ENCODE data around the gene PTPRS. TPM values are rescaled to one million over a fixed set of nuclear protein-coding genes. Genes with fewer than 3 reads are reported as not detected.

The PTPRS gene
- total and polyA plus RNA-seq, 2 of the 13 experiments (the other 11 are each of a cell fraction or from before 2014, with no cell fraction given), result 32.7 to 43.9 TPM

- no peak overlapping the region for H3K9ac ChIP-seq (ENCODE audit: insufficient read depth, low read depth, low read length)
- no peak overlapping the region for H3K4me2 ChIP-seq (ENCODE audit: low read depth, low read length)
- H3K27ac ChIP-seq (ENCODE audit: extremely low read length, insufficient read depth, low read length), result no peak overlapping the region
- DNase-seq (ENCODE audit: low spot score) (no peak), ATAC-seq (no peak), FAIRE-seq (no peak)
- H3K79me2 ChIP-seq (ENCODE audit: insufficient read depth, low read length), result no peaks in the 10 kb centered on the region
- H3K9me3 ChIP-seq (ENCODE audit: low read length), result no peaks in the 10 kb centered on the region
- 93% methylated on average over 3 of the region's 3 CpGs for WGBS (ENCODE audit: low lambda C conversion rate)
- in situ Hi-C loops (cut with HindIII; ENCODE audit: extremely low pct_ligation_motif_present, low pct_unique_long_range_greater_than_20kb), result no loop called here
- peaks cover 11% of the 10 kb centered on the region; the same call in 1 of the 2 replicates for H4K20me1 ChIP-seq (ENCODE audit: insufficient read depth, low read length)
- CTCF ChIA-PET (ENCODE audit: low intra/inter-chr PET ratio, low total read pairs), result no interaction called here
- no peaks in the 10 kb centered on the region for H3K27me3 ChIP-seq (ENCODE audit: control insufficient read depth in 1 of 2, insufficient read depth in 2 of 2, low read length in 2 of 2)
- intact Hi-C loops (cut with micrococcal nuclease; ENCODE audit: unreplicated experiment), result no loop called here
- H2AFZ ChIP-seq (ENCODE audit: low read length), result no peak overlapping the region
- no peak overlapping the region for H3K4me3 ChIP-seq (replicated peaks in 1 of 3; ENCODE audit: insufficient read depth in 1 of 3, low read depth in 2 of 3, low read length in 3 of 3)
- BruUV-seq (replicated peaks), result no TSS peak
- POLR2A ChIA-PET, result no interaction called here
- H3K4me1 ChIP-seq (ENCODE audit: insufficient read depth, low read length), result peaks cover 12% of the 10 kb centered on the region
- no peak for TF ChIP-seq MIER2 (CRISPR knock-in tag; IDR thresholded peaks at IDR 0.05)
- TF ChIP-seq ZMYM3 (CRISPR knock-in tag; IDR thresholded peaks at IDR 0.05), result peak; percentile 82
- H3K36me3 ChIP-seq (replicated peaks in 1 of 2; ENCODE audit: control insufficient read depth in 1 of 2, insufficient read depth in 2 of 2, low read length in 2 of 2), result peaks cover 0 to 3% of the 10 kb centered on the region in 2 experiments; a peak in 2 of 5 replicates
Observed at GRCh38 chr19:5324947-5325346, 15.7 kb downstream of the PTPRS start.

- DNase-seq (ENCODE audit: low spot score), result no peak
- no peak for ATAC-seq
- peaks cover 0 to under 1% of the 10 kb centered on the region in 2 experiments; a peak in 2 of 5 replicates for H3K36me3 ChIP-seq (replicated peaks in 1 of 2; ENCODE audit: control insufficient read depth in 1 of 2, insufficient read depth in 2 of 2, low read length in 2 of 2)
- POLR2A ChIA-PET, result no interaction called here
- no peak for FAIRE-seq
- H4K20me1 ChIP-seq (ENCODE audit: insufficient read depth, low read length), result peaks cover 9% of the 10 kb centered on the region; the same call in 1 of the 2 replicates
- no peaks in the 10 kb centered on the region for H3K79me2 ChIP-seq (ENCODE audit: insufficient read depth, low read length)
- no peak overlapping the region for H2AFZ ChIP-seq (ENCODE audit: low read length)
- H3K9me3 ChIP-seq (ENCODE audit: low read length), result no peaks in the 10 kb centered on the region
- BruUV-seq (replicated peaks), result no TSS peak
- CTCF ChIA-PET (ENCODE audit: low intra/inter-chr PET ratio, low total read pairs), result no interaction called here
- H3K4me3 ChIP-seq (replicated peaks in 1 of 3; ENCODE audit: insufficient read depth in 1 of 3, low read depth in 2 of 3, low read length in 3 of 3), result no peak overlapping the region
- in situ Hi-C loops (cut with HindIII; ENCODE audit: extremely low pct_ligation_motif_present, low pct_unique_long_range_greater_than_20kb), result no loop called here
- WGBS (ENCODE audit: low lambda C conversion rate), result 86% methylated on average over 7 of the region's 7 CpGs
- peaks cover 27% of the 10 kb centered on the region for H3K4me1 ChIP-seq (ENCODE audit: insufficient read depth, low read length)
- H3K9ac ChIP-seq (ENCODE audit: insufficient read depth, low read depth, low read length), result no peak overlapping the region
- H3K27me3 ChIP-seq (ENCODE audit: control insufficient read depth in 1 of 2, insufficient read depth in 2 of 2, low read length in 2 of 2), result no peaks in the 10 kb centered on the region
- no peak overlapping the region for H3K4me2 ChIP-seq (ENCODE audit: low read depth, low read length)
- intact Hi-C loops (cut with micrococcal nuclease; ENCODE audit: unreplicated experiment), result no loop called here
- TF ChIP-seq GATAD1 (CRISPR knock-in tag; IDR thresholded peaks at IDR 0.05) (no peak), ZNF703 (CRISPR knock-in tag; IDR thresholded peaks at IDR 0.05; ENCODE audit: borderline replicate concordance) (no peak), RARA (CRISPR knock-in tag; IDR thresholded peaks at IDR 0.05) (no peak), MYC (CRISPR knock-in tag; IDR thresholded peaks at IDR 0.05; ENCODE audit: borderline replicate concordance) (no peak), HNF4A (CRISPR knock-in tag; IDR thresholded peaks at IDR 0.05) (no peak), ZMYM3 (CRISPR knock-in tag; IDR thresholded peaks at IDR 0.05) (0 out of 2 replicates have a peak, but pooled peaks have one; percentile 48), NR1H2 (CRISPR knock-in tag; IDR thresholded peaks at IDR 0.05; ENCODE audit: borderline replicate concordance, low read depth) (no peak)
- no peak overlapping the region for H3K27ac ChIP-seq (ENCODE audit: extremely low read length, insufficient read depth, low read length)
Observed at GRCh38 chr19:5323475-5323811, 17.2 kb downstream of the PTPRS start.

All from HepG2 (cell line).